GM06990 (cell line): Measurements from ENCODE around the gene ZMIZ2.
"Not testable (repeated sequence)": the region's sequence is repeated elsewhere in the genome, so short reads cannot be mapped to it uniquely, and the experiment has no call there.

Experiments
- DNase-seq: peaks from one replicate; pipeline ENCODE4 v3.0.0-alpha.2; 2011; ENCODE audit not compliant: insufficient read length; ENCODE audit errors: extremely low read depth
- H3K27me3 ChIP-seq: replicated peaks from 2 replicates; pipeline ENCODE4 v1.6.0; 2011; ENCODE audit warnings: low read length; ENCODE audit not compliant: control insufficient read depth, insufficient read depth
- H3K36me3 ChIP-seq: 2 replicates; pipeline ENCODE4 v1.5.1; 2011; ENCODE audit warnings: low read length; ENCODE audit not compliant: control insufficient read depth, insufficient read depth
- H3K4me3 ChIP-seq: replicated peaks from 2 replicates; pipeline ENCODE4 v1.5.1; 2011; ENCODE audit warnings: low read depth, mild to moderate bottlenecking, control low read depth, low read length
- TF ChIP-seq, protein P1 (sequence below): IDR thresholded peaks from 2 replicates; pipeline ENCODE4 v1.5.1; 2011; ENCODE audit warnings: low read length, control low read depth, mild to moderate bottlenecking, inconsistent platforms; ENCODE audit not compliant: insufficient read depth, poor library complexity, severe bottlenecking

Gene ZMIZ2

DNA sequence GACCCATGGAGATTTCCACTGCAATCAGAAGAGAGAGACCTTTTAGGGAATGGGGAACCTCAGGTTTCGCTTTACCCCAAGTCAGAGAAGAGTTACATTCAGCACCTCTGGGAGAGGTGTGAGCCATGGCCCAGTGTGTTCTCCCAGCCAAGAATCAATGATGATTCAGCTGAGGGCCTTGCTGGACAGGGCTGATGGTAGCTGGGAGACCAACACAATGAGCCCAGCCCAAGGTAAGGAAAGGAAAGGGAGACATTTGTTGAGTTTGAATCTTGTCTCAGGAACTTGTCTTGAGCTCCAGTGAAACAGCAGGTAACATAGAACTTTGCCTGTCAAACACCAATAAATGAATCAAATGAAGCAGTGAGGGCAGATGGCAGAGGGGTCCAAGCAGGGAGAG lies 33.8 kb downstream of the ZMIZ2 start:
- no peak for DNase-seq
- no peaks in the 10 kb centered on the region for H3K27me3 ChIP-seq
- no peak overlapping the region for H3K4me3 ChIP-seq
- H3K36me3 ChIP-seq = no peaks in the 10 kb centered on the region
- TF ChIP-seq, protein P1, sequence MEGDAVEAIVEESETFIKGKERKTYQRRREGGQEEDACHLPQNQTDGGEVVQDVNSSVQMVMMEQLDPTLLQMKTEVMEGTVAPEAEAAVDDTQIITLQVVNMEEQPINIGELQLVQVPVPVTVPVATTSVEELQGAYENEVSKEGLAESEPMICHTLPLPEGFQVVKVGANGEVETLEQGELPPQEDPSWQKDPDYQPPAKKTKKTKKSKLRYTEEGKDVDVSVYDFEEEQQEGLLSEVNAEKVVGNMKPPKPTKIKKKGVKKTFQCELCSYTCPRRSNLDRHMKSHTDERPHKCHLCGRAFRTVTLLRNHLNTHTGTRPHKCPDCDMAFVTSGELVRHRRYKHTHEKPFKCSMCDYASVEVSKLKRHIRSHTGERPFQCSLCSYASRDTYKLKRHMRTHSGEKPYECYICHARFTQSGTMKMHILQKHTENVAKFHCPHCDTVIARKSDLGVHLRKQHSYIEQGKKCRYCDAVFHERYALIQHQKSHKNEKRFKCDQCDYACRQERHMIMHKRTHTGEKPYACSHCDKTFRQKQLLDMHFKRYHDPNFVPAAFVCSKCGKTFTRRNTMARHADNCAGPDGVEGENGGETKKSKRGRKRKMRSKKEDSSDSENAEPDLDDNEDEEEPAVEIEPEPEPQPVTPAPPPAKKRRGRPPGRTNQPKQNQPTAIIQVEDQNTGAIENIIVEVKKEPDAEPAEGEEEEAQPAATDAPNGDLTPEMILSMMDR = no peak

DNA sequence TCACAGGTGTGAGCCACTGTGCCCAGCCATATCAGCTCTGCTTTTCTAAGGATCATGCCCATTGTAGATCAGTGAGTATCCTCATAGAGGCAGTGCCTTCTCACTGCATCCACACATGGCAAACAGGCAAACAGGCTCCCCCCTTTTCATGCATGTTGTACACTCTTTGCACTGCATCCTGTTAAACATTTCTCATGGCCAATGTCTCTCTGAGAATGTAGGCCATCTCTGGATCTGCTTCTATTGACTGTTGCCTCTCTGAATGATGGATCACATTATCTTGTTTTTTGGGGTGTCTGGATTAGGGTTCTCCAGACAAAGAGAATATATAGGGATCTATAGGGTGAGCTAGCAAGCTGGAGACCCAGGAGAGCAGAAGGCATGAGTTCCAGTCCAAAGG lies 34.8 kb downstream of the ZMIZ2 start:
- Histone ChIP-seq H3K4me3 (no peak overlapping the region), H3K27me3 (no peaks in the 10 kb centered on the region), H3K36me3 (no peaks in the 10 kb centered on the region)
- TF ChIP-seq, protein P1 = no peak
- DNase-seq = no peak

DNA sequence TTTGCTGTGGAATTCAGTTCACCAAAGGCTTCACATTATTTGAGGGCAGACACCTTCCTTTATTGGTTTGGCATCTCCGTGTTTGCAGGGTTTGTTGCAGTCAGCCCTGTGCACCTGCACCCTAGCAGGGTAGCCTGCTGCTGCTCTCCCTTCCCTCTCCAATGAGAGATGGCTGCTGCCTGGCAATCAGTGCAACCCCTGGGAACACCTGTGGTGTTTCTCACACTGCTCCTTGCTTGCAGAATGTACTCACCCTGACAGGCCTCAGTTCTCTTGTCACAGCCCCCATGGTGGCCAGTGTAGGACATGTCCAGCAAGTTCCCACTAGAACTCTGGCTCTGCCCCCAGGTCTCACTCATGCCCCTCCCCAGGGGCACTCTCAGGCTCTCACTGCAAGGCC lies 35.7 kb downstream of the ZMIZ2 start:
- H3K4me3 ChIP-seq = no peak overlapping the region
- DNase-seq = no peak
- TF ChIP-seq, protein P1 = no peak
- H3K36me3 ChIP-seq = no peaks in the 10 kb centered on the region
- no peaks in the 10 kb centered on the region for H3K27me3 ChIP-seq

DNA sequence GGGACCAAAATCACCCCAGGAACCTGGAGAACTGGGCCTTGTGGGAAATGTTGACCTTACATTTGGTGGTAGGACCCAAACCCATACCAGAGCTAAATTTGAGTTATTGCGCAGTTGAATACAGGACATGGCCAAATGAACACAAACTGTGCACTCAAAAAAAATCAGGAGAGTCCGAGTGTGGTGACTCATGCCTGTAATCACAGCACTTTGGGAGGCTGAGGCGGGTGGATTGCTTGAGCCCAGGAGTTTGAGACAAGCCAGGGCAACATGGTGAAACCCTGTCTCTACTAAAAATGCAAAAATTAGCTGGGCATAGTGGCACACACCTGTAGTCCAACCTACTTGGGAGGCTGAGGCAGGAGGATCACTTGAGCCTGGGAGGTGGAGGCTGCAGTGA lies 36.6 kb downstream of the ZMIZ2 start:
- not testable (repeated sequence) for H3K4me3 ChIP-seq, H3K27me3 ChIP-seq, H3K36me3 ChIP-seq, DNase-seq

DNA sequence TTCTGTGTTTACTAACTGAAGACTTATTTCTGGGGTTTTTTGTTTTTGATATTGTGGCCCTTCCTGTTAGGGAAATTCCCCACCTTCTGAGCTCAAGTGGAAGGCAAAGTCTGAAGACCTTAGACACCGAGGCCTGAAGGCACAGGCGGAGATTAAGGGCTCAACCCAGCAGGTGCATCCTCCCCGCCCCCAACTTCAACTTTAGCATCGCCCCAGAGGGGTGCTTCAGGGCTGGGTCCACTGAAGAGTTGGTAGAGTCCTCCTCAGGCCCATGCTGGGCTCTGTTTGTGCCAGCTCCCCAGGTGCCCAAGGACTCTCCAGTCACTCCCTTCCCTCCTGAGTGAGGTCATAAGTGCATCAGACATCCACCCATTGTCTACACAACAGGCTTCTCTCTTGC lies 38.4 kb downstream of the ZMIZ2 start:
- TF ChIP-seq, protein P1 = no peak
- no peaks in the 10 kb centered on the region for H3K27me3 ChIP-seq
- no peaks in the 10 kb centered on the region for H3K36me3 ChIP-seq
- DNase-seq = peak; percentile 45
- H3K4me3 ChIP-seq = no peak overlapping the region

- Histone ChIP-seq H3K36me3 (no peaks in the 10 kb centered on the region), H3K27me3 (no peaks in the 10 kb centered on the region), H3K4me3 (no peak overlapping the region)
- TF ChIP-seq, protein P1 = no peak
- DNase-seq = no peak
Observed at GRCh38 chr7:44787762-44788161, 39.1 kb downstream of the ZMIZ2 start.
